Activated CD8-positive, alpha-beta memory T cell treated with anti-CD3 and anti-CD28 coated beads, Interleukin-2, amount 50 U/mL, for 4 hours (primary cell): ENCODE results near the gene OR8K3.

Source experiments
- DNase-seq: peaks from one replicate; pipeline ENCODE4 v3.0.0-alpha.2; 2020

The OR8K3 gene

DNA sequence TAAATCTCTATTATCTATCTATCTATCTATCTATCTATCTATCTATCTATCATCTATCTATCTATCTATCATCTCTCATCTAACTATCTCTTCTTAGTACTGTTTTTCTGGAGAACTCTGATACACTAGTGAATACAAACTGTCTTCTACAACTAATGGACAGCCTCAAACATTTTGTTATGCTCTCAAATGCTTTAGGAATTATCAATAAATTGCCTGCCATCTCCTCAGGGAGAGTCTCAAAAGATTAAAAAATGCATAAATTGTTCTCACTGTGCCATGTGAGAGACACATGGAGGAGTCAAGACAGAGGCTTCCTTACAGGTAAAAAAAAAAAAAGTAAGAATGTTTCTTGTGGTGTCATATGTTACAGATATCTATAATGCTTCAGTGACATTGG is at the start of gene OR8K3:
Gene OR8K3, plus strand, starts transcription at position 301 of the 400 bp plus-strand sequence. CDS start 3,163 bp downstream, outside the sequence.
- no peak for DNase-seq

GRCh38 chr11:56271092-56271491 is 43.9 kb upstream of the OR8K3 start:
- DNase-seq = no peak

DNA sequence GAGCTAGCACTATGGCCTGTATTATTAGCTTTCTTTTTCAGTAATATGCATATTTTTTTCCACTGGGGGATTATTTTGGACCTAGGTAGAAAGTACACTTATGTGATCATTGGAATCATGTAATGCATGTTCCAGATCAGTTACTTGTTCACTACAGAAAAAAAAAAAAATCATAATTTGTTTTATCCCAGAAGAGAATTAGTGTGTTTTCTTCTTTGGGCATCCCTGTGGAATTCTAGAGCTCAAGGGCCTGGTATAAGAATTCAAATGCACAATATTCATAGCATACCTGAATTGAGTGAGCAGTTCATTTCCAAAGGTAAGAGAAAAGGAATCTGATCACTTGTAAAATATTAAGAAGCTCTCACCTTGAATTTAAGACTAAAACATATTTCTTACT is 41.1 kb upstream of the OR8K3 start, which contains the start of gene OR5T1:
Gene OR5T1, plus strand, starts transcription at position 301 of the 400 bp plus-strand sequence. CDS start 1,485 bp downstream, outside the sequence.
- DNase-seq = no peak

DNA sequence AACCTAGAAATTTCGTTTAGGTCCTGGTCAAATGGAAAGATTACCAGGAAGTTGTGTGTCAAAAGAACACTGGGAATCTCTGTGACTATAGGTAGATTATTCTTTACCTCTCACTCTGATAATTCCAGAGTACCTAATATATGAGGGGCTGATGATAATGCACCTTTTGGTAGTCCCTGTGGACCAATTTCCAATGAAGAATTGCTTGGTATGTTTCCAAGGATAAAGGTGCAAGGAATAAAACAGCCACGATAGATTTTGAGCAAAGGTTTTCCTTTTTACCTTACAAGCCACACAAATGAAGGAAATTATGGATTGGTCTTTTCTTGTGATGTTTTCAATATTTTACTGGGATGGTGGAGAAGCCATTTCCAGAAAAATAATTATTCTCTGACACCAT is 22.8 kb upstream of the OR8K3 start, which contains the start of gene OR8H1:
Gene OR8H1, minus strand, starts transcription at position 101 of the 400 bp plus-strand sequence. CDS start 1,192 bp downstream, outside the sequence.
- no peak for DNase-seq

GRCh38 chr11:56296898-56297297 is 18.0 kb upstream of the OR8K3 start:
- DNase-seq = no peak

DNA sequence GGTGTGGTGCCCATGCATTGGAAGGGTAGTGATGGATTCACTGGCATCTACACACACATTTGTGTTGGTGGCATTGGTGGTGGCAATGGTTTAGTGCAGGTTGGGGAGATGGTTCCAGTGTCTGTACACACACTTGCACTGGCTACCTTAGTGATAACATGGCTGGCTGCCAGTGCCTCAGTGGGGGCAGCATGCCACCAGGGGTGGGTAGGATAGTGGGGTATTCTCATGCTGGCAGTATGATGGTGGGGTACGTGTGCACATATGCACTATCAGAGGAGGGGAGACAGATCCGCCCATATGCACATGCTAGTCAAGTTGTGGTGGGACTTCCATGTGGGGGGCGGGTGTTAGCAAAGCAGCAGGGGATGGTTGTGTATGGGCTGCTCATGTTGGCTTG is 7.1 kb upstream of the OR8K3 start:
- DNase-seq = no peak

- no peak for DNase-seq
These were observed 17.0 kb downstream of the OR8K3 start for GRCh38 chr11:56331861-56332491.

DNA sequence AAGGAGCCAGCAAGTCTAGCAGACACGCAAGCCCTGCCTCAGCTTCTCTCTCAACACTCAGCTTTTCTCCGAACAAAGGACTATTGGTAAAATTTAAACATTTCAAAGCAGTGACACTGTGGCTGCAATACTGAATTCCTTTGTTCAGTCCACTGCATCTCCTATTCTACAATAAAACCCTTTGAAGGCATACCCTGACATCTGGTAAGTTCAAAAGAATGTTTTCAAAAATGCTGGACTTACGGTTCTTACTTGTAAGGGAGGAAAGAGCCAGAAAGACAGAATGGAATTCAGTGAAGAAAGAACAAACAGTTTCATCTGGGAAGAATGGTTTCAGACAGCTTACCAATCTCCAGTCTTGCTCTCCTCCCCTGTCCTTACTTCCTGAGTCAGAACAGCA is 18.2 kb downstream of the OR8K3 start:
- no peak for DNase-seq

- no peak for DNase-seq
These were observed 25.3 kb downstream of the OR8K3 start for GRCh38 chr11:56340289-56340688.

- no peak for DNase-seq
These were observed 30.8 kb downstream of the OR8K3 start, which contains the start of gene OR8K1 for GRCh38 chr11:56345739-56346138. OR8K1 (plus strand) TSS chr11:56346039; CDS start chr11:56346039, 0 bp downstream.

GRCh38 chr11:56353991-56354390 is 39.0 kb downstream of the OR8K3 start, which contains the start of gene OR8J1:
OR8J1 (plus strand) TSS chr11:56354291; CDS start chr11:56360247, 5,956 bp downstream.
- DNase-seq = no peak
